ENCODE measurements around the gene ARHGEF7. TPM values are rescaled to one million over a fixed set of nuclear protein-coding genes. Genes with fewer than 3 reads are reported as not detected.

The ARHGEF7 gene
- total RNA-seq, 1 experiment from 2014 or later: 46.2 TPM

- H3K27me3 ChIP-seq (ENCODE audit: insufficient read depth, low read length): peaks cover 19% of the 10 kb centered on the region
- DNase-seq (ENCODE audit: low read depth, low spot score) (no peak), ATAC-seq (no peak)
- POLR2A ChIA-PET: no interaction called here
- no peaks in the 10 kb centered on the region for H3K9me2 ChIP-seq (ENCODE audit: insufficient read depth)
- intact Hi-C loops (cut with micrococcal nuclease): no loop called here
- no peak for TF ChIP-seq JUND (IDR thresholded peaks at IDR 0.05)
- TF ChIP-seq CEBPB (IDR thresholded peaks at IDR 0.05; ENCODE audit: low read depth): no peak
- no peak for TF ChIP-seq ATF3 (IDR thresholded peaks at IDR 0.05)
- no peak for TF ChIP-seq CTCF (IDR thresholded peaks at IDR 0.05 in 2 of 3, conservative IDR thresholded peaks at IDR 0.05 in 1 of 3; ENCODE audit: borderline replicate concordance in 1 of 3, insufficient read depth in 1 of 3, low read depth in 2 of 3, low read length in 2 of 3)
- no peak for TF ChIP-seq SRF (IDR thresholded peaks at IDR 0.05; ENCODE audit: low read depth)
- no peak for TF ChIP-seq MAX (IDR thresholded peaks at IDR 0.05)
- no peak for TF ChIP-seq CBX3 (IDR thresholded peaks at IDR 0.05; ENCODE audit: low read depth)
- TF ChIP-seq SIN3A (IDR thresholded peaks at IDR 0.05; ENCODE audit: low read depth): no peak
- no peak for TF ChIP-seq EGR1 (IDR thresholded peaks at IDR 0.05; ENCODE audit: low read depth)
- no peak for TF ChIP-seq ZFX (IDR thresholded peaks at IDR 0.05)
- TF ChIP-seq, protein P1, sequence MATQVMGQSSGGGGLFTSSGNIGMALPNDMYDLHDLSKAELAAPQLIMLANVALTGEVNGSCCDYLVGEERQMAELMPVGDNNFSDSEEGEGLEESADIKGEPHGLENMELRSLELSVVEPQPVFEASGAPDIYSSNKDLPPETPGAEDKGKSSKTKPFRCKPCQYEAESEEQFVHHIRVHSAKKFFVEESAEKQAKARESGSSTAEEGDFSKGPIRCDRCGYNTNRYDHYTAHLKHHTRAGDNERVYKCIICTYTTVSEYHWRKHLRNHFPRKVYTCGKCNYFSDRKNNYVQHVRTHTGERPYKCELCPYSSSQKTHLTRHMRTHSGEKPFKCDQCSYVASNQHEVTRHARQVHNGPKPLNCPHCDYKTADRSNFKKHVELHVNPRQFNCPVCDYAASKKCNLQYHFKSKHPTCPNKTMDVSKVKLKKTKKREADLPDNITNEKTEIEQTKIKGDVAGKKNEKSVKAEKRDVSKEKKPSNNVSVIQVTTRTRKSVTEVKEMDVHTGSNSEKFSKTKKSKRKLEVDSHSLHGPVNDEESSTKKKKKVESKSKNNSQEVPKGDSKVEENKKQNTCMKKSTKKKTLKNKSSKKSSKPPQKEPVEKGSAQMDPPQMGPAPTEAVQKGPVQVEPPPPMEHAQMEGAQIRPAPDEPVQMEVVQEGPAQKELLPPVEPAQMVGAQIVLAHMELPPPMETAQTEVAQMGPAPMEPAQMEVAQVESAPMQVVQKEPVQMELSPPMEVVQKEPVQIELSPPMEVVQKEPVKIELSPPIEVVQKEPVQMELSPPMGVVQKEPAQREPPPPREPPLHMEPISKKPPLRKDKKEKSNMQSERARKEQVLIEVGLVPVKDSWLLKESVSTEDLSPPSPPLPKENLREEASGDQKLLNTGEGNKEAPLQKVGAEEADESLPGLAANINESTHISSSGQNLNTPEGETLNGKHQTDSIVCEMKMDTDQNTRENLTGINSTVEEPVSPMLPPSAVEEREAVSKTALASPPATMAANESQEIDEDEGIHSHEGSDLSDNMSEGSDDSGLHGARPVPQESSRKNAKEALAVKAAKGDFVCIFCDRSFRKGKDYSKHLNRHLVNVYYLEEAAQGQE (IDR thresholded peaks at IDR 0.05; ENCODE audit: low read depth): no peak
- TF ChIP-seq EZH2 (IDR thresholded peaks at IDR 0.05): no peak
- no peak for TF ChIP-seq TCF7L2 (IDR thresholded peaks at IDR 0.05; ENCODE audit: borderline replicate concordance, extremely low read depth, insufficient read depth, insufficient read length)
- no peak for TF ChIP-seq YY1 (IDR thresholded peaks at IDR 0.05; ENCODE audit: extremely low read depth, insufficient replicate concordance, low read depth, low read length)
- TF ChIP-seq POLR2AphosphoS5 (IDR thresholded peaks at IDR 0.05; ENCODE audit: low read depth, low read length): no peak
- H3K79me2 ChIP-seq (ENCODE audit: insufficient read depth, low read length): no peaks in the 10 kb centered on the region
- BruUV-seq (replicated peaks): no TSS peak
- RAD21 ChIA-PET (ENCODE audit: low non-redundant PET in 1 of 2, low total read pairs in 2 of 2, uncharacterized antibody in 2 of 2, unreplicated experiment in 2 of 2): no interaction called here
- H3K36me3 ChIP-seq (ENCODE audit: control insufficient read depth in 1 of 2, insufficient read depth in 2 of 2, low read length in 2 of 2): no peaks in the 10 kb centered on the region
- H3K4me2 ChIP-seq (ENCODE audit: low read length): no peak overlapping the region
- no peaks in the 10 kb centered on the region for H3K4me1 ChIP-seq (ENCODE audit: control insufficient read depth in 1 of 2, insufficient read depth in 2 of 2, low read length in 2 of 2)
- no peaks in the 10 kb centered on the region for H3K9me3 ChIP-seq (ENCODE audit: control insufficient read depth in 1 of 2, insufficient read depth in 1 of 2, low read depth in 1 of 2, low read length in 2 of 2)
- CTCF ChIA-PET: no interaction called here
- no peak overlapping the region for H2AFZ ChIP-seq (ENCODE audit: low read depth, low read length, poor library complexity, severe bottlenecking)
- no peaks in the 10 kb centered on the region for H4K20me1 ChIP-seq (ENCODE audit: insufficient read depth)
- no peak overlapping the region for H3K4me3 ChIP-seq (replicated peaks in 1 of 2; ENCODE audit: low read depth in 1 of 2, low read length in 2 of 2)
- H3K27ac ChIP-seq (ENCODE audit: low read depth, low read length): no peak overlapping the region
- H3K9ac ChIP-seq (ENCODE audit: low read length): no peak overlapping the region
Observed at GRCh38 chr13:111131611-111132010, 16.5 kb downstream of the ARHGEF7 start.
